ENCODE results near the gene TBC1D19.

GRCh38 chr4:26764231-26764630 is 180.3 kb downstream of the TBC1D19 start:
- TF ChIP-seq POLR2A (IDR thresholded peaks at IDR 0.05; ENCODE audit: extremely low read depth, insufficient read length) (no peak), CTCF (IDR thresholded peaks at IDR 0.05; ENCODE audit: low read depth, low read length) (no peak)
